DOHH2 (cell line): ENCODE data around the gene ETV5.

Experiments used
- H3F3A ChIP-seq: fragments of 200-600 bp; sonication (generic), shearing (Covaris generic); 2 replicates; pipeline ENCODE4 v1.6.0; 2016; ENCODE audit warnings: antibody characterized with exemption, mild to moderate bottlenecking; ENCODE audit not compliant: control insufficient read depth, insufficient read depth
- H3K27ac ChIP-seq: fragments of 200-600 bp; sonication (generic); 2 replicates; pipeline ENCODE4 v1.5.1; 2014; ENCODE audit warnings: low read depth, mild to moderate bottlenecking, low read length, moderate library complexity
- H3K27me3 ChIP-seq: fragments of 200-600 bp; sonication (generic); 2 replicates; pipeline ENCODE4 v1.6.1; 2014; ENCODE audit warnings: mild to moderate bottlenecking, low read length, mixed read lengths; ENCODE audit not compliant: control insufficient read depth
- H3K36me3 ChIP-seq: fragments of 200-600 bp; sonication (generic); 2 replicates; pipeline ENCODE4 v1.6.1; 2014; ENCODE audit warnings: mild to moderate bottlenecking, low read length, moderate library complexity, mixed read lengths; ENCODE audit not compliant: control insufficient read depth
- H3K4me1 ChIP-seq: fragments of 200-600 bp; sonication (generic); 2 replicates; pipeline ENCODE4 v1.6.1; 2014; ENCODE audit warnings: mild to moderate bottlenecking, low read length, mixed read lengths; ENCODE audit not compliant: control insufficient read depth
- H3K4me2 ChIP-seq: fragments of 200-600 bp; sonication (generic); 2 replicates; pipeline ENCODE4 v1.6.0; 2014; ENCODE audit warnings: mild to moderate bottlenecking, low read length, moderate library complexity
- H3K4me3 ChIP-seq: fragments of 200-600 bp; sonication (generic); 2 replicates; pipeline ENCODE4 v1.5.1; 2014; ENCODE audit warnings: mild to moderate bottlenecking, low read length, mixed read lengths
- H3K79me2 ChIP-seq: fragments of 200-600 bp; sonication (generic); 2 replicates; pipeline ENCODE4 v1.6.1; 2014; ENCODE audit warnings: mild to moderate bottlenecking, low read length, mixed read lengths; ENCODE audit not compliant: control insufficient read depth
- H3K9me2 ChIP-seq: fragments of 200-600 bp; sonication (generic); replicated peaks from 2 replicates; pipeline ENCODE4 v1.6.1; 2014; ENCODE audit warnings: mild to moderate bottlenecking, low read length, mixed read lengths; ENCODE audit not compliant: control insufficient read depth
- H3K9me3 ChIP-seq: fragments of 200-600 bp; sonication (generic); 2 replicates; pipeline ENCODE4 v1.6.1; 2014; ENCODE audit warnings: antibody characterized with exemption, low read length, mixed read lengths; ENCODE audit not compliant: control insufficient read depth, insufficient read depth
- H4K20me1 ChIP-seq: fragments of 200-600 bp; sonication (generic); 2 replicates; pipeline ENCODE4 v1.6.0; 2014; ENCODE audit warnings: low read depth, mild to moderate bottlenecking, antibody characterized with exemption, low read length, moderate library complexity; ENCODE audit not compliant: control insufficient read depth, insufficient read depth
- EZH2phosphoT487 ChIP-seq: fragments of 200-600 bp; sonication (generic); IDR thresholded peaks from 2 replicates; pipeline ENCODE4 v1.6.1; 2017; ENCODE audit warnings: borderline replicate concordance, mild to moderate bottlenecking, antibody characterized with exemption, low read length, moderate library complexity, mixed read lengths
- TF ChIP-seq, protein P1 (sequence below): fragments of 200-600 bp; sonication (generic); IDR thresholded peaks from one replicate; pipeline ENCODE4 v1.5.1; 2014; ENCODE audit warnings: antibody characterized with exemption, mild to moderate bottlenecking, low read depth, low read length; ENCODE audit not compliant: poor library complexity, severe bottlenecking

Gene ETV5

DNA sequence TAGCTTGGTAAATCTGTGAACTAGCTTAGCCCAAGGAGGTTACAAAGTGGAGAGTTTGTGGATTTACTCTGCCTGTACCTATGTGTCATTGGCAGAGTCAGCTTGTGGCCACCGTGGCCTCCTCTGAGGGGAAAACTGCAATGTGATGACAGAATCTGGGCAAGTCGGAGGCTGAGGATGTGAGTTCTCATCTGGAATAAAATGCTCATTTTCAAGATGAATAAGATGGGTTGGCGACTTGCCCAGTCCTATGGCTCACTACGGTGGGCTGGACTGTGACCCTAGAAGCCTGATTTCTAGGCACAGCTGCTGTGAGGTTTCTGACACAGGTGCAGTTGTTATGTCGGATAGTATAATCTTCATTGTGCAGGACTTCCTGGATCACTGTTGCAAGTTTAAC lies 83.7 kb downstream of the ETV5 start:
- Histone ChIP-seq H3K4me2 (no peak overlapping the region), H3K4me3 (no peak overlapping the region), H3K79me2 (no peaks in the 10 kb centered on the region)

DNA sequence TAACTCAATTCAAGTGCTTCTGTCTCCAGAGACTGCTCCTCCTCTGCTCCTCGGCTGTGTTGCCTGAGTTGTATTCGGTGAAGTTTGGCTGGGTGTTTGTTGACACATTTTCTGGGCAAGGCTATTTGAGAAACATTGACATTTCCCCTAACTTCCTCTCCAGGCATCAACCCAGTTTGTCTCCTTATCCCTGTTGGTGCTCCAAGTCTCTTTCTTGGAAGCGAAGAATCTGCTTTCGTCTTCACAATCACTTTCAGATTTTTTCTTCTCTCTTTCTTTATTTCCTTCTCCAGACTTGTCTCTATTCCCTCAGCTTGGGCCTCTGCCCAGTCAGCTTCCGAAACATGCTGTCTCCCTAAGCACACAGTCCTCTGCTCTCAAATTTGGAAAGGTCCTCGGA lies 84.7 kb downstream of the ETV5 start:
- Histone ChIP-seq H3K79me2 (no peaks in the 10 kb centered on the region), H3F3A (no peaks in the 10 kb centered on the region), H3K4me1 (no peaks in the 10 kb centered on the region), H3K9me2 (no peaks in the 10 kb centered on the region), H3K36me3 (no peaks in the 10 kb centered on the region), H3K4me2 (no peak overlapping the region), H3K27ac (no peak overlapping the region), H3K9me3 (no peaks in the 10 kb centered on the region), H3K27me3 (peaks cover 27% of the 10 kb centered on the region), H3K4me3 (no peak overlapping the region), H4K20me1 (no peaks in the 10 kb centered on the region)
- no peak for TF ChIP-seq EZH2phosphoT487
- TF ChIP-seq, protein P1, sequence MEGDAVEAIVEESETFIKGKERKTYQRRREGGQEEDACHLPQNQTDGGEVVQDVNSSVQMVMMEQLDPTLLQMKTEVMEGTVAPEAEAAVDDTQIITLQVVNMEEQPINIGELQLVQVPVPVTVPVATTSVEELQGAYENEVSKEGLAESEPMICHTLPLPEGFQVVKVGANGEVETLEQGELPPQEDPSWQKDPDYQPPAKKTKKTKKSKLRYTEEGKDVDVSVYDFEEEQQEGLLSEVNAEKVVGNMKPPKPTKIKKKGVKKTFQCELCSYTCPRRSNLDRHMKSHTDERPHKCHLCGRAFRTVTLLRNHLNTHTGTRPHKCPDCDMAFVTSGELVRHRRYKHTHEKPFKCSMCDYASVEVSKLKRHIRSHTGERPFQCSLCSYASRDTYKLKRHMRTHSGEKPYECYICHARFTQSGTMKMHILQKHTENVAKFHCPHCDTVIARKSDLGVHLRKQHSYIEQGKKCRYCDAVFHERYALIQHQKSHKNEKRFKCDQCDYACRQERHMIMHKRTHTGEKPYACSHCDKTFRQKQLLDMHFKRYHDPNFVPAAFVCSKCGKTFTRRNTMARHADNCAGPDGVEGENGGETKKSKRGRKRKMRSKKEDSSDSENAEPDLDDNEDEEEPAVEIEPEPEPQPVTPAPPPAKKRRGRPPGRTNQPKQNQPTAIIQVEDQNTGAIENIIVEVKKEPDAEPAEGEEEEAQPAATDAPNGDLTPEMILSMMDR, result no peak

More for the DNA sequence above, 83.7 kb downstream of the ETV5 start:
- no peak overlapping the region for H3K27ac ChIP-seq
- TF ChIP-seq EZH2phosphoT487, result peak; percentile 70; the same call in 1 of the 2 replicates
- TF ChIP-seq, protein P1, result no peak
- no peaks in the 10 kb centered on the region for H3K4me1 ChIP-seq
- no peaks in the 10 kb centered on the region for H4K20me1 ChIP-seq
- H3K9me3 ChIP-seq, result no peaks in the 10 kb centered on the region
- no peaks in the 10 kb centered on the region for H3F3A ChIP-seq
- H3K9me2 ChIP-seq, result no peaks in the 10 kb centered on the region
- H3K27me3 ChIP-seq, result peaks cover 27% of the 10 kb centered on the region
- no peaks in the 10 kb centered on the region for H3K36me3 ChIP-seq

DNA sequence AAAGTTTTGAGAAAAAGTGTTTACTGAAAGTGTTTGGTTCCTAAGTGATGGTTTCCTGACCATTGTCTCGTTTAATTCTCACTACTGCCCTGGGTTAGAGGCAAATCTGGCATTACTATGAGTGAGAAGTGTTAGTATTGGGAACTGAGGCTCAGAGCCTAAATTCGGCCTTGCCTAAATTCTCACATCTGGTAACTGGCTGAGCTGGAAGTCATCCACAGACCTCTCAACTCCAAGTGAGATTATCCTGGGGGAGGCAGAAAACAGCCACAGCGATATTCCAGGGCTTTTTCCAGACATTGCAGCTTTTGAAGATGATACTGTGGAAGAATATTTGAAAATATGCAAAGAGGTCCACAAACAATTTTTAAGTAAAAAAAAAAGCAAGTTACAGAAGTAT lies 86.0 kb downstream of the ETV5 start:
- Histone ChIP-seq H3K4me3 (no peak overlapping the region), H3K36me3 (no peaks in the 10 kb centered on the region), H3K9me3 (no peaks in the 10 kb centered on the region), H3K4me2 (no peak overlapping the region), H3F3A (no peaks in the 10 kb centered on the region), H3K27me3 (peaks cover 27% of the 10 kb centered on the region), H3K27ac (no peak overlapping the region), H3K9me2 (no peaks in the 10 kb centered on the region), H4K20me1 (no peaks in the 10 kb centered on the region), H3K79me2 (no peaks in the 10 kb centered on the region), H3K4me1 (no peaks in the 10 kb centered on the region)
- TF ChIP-seq, protein P1, result no peak
- TF ChIP-seq EZH2phosphoT487, result no peak
